Astrocyte of the hippocampus (primary cell): Measurements from ENCODE around the gene CAMTA2.

Experiments
- DNase-seq: peaks from one replicate; pipeline ENCODE4 v3.0.0; 2011; ENCODE audit warnings: low read depth, low spot score

CAMTA2 gene

DNA sequence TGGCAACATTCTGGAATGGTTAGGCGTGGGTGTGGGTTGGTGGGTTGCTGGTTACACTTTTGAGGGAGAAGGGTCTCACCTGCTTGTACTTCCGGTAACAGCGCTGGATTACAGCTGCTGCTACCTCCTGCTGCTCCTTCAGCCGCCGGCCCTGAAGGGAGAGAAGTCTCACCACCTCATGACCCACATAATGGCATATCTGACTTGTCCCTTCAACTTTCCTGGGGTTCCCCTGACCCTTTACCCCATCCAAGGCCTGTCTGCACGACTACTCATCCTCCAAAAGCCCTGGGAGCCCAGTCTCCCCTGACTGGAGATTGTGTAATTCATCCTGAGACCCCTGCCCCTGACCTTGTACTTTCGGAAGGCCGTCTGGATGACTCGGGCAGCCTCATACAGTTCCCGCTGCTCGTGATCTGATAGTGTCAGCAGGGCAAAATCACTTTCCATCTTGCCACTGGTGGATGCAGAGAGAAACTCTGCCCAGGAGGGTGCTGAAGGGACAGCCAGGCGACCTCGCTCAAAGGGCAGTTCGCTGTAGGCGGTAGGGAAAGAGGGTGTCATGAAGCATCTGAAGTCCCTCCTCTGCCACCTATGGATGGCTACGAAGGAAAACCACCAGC lies 17.8 kb downstream of the CAMTA2 start:
- peak; percentile 46 for DNase-seq

DNA sequence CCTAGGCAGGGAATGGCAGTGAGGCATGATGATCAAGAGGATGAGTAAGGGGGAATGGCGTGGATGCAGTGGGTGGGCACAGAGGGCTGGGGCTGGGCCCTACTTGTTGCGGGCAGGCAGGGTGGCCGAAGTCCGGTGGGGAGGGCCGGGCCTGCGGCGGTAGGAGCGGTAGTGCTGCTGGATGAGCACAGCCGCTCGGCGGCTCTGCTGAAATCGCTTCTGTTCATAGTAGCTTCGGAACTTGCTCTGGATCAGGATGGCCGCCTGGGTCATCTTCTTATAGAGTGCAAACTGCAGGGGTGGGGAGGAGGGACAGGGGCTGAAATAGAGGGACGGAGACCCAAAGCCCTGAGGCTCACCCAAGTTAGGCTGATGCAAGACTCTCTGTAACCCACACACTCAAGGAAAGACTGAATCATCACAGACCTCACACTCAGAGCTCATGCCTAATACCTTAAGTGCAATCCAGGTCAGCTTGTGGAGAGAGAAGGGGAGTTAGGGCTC lies 18.4 kb downstream of the CAMTA2 start:
- peak; percentile 89 for DNase-seq

DNA sequence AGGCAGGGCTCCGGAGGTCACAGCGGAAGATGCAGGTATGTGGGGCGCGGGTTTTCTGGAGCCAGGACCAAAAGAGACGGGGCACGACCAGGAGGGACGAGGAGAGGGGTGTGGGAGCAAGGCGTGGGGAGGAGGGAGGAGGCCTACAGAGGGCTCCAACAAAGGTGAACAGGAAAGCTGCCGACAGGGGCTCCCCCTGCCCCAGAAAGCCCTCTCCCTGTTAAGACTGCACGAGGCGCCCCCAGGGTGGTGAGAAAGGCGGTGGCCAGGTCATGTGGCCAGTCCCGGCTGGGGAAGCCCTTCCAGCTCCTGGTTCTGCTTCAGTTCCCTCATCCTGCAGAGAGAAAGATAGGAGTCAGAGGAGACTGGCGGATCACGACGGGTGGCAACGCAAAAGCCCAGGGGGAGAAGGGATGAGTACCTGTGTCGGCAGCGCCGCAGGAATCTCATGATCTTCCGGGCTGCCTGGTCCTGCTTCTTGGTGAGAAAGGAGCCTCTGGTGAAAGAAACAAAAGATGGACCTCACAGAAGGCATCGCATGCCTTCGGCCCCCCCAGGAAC lies 18.9 kb downstream of the CAMTA2 start:
- DNase-seq, result peak; percentile 75

DNA sequence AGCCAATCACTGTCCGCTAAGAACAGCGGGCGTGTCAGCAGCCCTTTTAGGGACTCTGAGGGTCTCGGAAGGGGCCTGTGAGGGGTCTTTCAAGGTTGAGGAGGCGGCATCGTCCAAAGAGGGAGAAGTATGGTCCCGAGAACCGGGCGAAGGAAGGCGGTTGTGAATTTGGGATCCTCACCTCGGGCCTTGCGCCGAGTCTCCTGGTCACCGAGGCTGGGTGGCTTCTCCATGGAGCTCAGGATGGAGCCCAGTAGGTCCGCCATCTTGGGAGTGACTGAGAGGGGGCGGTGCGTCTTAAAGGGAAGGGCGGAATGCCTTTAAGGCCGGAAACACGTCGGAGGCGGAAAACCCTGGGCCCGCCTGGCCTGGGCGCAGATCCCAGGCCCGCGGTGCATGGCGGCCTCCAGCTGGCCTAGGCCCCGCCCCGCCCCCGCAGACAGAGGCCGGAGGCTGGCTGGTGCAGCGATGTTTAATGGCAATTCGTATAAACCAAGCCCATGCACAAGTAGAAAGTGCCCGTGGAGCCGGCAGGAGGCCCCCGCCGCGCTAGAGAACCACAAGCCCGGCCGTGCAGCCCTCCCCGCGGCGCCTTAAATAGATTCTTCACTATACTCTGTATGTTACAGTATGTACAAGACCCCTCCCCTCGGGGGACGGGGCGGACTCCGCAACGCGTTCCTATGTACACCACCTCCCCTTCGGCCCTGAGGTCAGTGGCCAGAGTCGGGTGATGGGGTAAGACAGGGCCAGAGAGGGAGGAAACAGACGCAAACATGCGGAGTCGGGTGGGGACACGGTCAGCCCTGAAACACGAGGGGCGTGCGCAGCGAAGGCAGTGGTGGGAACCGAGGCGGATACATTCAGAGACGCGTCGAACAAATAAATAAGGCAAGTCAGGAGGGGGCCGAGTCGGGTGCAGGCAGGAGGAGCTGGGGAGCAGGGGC lies 19.7 kb downstream of the CAMTA2 start, which contains the start of gene SPAG7:
Gene SPAG7 (minus strand): TSS at position 279 of the 947 bp plus-strand sequence. CDS start 13 bp downstream, at position 266.
- DNase-seq, result peak; percentile 99

DNA sequence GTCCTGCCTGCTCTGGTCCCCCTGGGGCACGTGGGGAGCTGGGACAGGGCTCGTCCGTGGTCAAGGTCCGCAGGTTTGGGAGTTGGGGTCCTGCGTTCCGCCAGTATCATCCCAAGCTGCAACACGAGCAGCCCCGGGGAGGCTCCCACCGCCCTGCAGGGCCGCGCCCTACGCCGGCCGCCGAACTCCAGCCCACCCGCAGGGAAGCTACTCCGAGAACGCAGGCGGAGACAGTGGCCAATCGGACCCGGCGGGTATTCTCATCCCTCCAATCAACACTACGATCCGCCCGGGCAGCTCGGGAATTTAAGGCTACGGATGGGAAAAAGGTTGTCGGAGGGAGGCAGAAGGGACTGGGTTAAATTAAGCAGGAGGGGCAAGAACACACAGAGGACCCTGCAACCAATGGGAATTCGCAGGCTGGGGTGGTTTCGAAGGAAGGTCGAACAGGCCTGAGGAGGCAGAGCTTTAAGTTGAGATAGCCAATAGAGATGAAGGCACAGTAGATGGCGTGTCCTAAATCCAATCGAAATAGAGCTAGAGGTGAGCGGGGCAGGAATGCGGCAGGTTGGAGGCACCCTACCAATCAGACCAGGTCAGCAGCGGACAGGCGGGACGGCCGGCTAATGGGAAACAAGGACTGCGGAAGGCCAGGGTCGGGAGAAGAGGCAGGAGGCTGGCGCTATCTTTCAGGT lies 20.5 kb downstream of the CAMTA2 start:
- peak; percentile 100 for DNase-seq

DNA sequence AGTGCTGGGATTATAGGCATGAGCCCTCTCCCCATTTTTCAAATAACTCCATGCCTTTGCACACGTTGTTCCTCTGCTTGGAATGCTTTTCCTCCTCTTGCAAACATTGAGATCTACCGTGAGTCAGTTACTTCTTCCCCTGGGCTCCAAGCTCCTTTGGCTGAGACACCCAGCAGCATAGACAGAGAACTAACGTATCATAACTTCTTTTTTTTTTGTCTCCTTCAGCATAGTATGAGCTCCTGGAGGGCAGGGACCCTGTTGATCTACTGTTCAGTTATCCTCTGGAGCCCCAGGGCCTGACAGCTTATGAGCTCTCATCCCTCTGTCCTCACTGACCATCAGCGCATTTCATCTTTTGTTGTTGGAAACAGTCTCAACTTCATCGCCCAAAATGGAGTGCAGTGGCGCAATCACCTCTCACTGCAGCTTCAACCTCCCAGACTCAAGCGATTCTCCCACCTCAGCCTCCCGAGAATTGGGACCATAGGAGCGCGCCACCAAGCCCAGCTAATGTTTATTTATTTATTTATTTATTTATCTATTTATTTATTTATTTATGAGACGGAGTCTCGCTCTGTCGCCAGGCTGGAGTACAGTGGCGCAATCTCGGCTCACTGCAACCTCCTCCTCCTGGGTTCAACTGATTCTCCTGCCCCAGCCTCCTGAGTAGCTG lies 22.0 kb downstream of the CAMTA2 start:
- DNase-seq, result no peak

DNA sequence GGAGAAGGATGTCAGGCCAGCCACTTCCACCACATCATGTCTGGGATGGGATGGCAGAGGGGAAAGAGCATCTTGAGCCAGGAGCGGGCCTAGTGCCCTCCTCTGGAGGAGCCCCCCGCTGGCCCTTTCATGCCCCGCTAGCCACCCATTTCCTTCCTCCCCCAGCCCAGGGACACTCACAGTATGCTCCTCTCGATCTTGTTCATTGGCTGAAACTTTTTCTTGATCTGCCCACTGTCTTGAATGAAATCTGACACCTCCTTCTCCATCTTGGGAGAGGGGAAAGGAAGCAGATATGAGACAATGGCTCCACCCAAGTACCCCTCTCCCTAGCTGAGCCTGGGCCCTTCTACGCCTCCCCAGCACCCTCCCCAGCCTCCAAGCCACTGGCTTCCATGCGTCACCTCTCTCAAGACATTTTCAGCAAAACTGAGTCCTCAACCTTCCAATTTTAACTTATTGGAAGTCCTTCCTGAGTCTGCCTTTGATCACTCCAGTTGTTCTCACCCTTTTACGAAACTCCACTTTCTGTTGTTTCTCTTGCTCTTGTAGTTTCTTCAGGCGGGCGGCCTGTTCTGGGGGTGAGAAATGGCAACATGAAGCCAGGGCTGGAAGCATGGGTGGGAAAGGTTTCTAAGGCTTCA lies 27.1 kb downstream of the CAMTA2 start:
- no peak for DNase-seq

DNA sequence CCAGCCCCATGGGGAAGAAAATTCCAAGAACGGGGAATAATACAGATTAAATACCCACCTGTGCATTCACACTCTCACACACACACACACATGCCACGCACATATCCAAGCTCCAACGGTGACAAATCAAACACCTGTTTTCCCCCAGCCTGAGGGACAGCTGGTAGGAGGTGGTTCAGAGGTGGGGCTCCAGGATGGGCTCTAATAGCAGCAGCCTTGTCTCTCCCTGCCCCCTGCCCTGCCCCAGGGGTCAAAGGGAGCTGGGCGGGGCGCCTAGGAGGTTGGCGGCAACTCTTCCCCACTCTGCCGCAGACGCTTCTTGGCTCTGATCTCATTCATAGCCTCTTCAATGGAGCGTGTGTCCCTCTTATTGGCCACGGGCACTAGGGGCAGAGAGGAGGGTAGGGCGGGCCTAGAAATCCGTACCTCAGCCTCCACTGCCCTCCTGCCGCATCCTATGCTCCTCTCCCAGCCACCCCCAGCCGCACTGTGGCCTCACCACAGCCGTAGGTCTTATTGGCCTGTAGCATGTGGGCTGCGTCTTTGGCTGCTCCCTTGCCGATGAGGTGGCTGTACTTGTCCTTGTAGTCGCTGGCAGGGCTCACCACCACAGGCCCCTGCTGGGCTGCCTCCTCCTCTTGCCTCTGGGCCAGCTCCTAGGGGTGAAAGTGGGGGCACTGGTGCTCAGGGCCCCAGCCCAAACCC lies 28.1 kb downstream of the CAMTA2 start:
- no peak for DNase-seq

DNA sequence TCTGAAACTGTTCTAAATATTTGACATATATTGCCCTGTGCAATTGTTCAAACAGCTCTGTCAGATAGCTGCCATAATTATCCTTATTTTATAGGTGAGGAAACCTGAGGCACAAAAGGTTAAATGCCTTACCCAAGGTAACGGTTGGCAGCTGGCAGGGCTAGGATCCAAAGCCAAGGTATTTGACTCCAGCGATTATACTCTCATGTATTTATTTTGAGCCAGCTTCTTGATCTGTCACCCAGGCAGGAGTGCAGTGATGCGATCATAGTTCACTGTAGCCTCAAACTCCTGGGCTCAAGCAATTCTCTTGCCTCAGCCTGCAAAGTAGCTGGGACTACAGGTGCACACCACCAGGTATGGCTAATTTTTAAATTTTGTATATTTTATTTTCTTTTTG lies 29.4 kb downstream of the CAMTA2 start:
- no peak for DNase-seq

DNA sequence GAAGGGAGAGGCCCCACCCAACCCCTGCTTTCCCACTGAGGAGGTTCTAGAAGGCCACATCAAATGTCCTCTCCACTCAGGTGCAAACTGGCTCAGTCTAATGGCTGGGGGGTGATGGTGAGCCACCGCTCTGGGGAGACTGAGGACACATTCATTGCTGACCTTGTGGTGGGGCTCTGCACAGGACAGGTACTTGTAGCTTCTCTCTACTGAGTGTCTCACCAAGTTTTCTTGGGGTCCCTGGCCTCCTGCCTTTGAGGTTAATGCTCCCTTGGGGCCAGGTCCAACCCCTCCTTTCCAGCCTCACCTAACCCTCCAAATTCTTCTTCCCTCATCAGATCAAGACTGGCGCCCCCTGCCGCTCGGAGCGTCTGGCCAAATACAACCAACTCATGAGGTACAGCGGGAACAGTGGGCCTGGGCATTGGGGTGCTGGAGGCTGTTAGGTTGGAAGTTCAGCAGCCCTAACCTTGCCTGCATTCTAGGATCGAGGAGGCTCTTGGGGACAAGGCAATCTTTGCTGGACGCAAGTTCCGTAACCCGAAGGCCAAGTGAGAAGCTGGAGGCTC lies 30.9 kb downstream of the CAMTA2 start:
- no peak for DNase-seq

DNA sequence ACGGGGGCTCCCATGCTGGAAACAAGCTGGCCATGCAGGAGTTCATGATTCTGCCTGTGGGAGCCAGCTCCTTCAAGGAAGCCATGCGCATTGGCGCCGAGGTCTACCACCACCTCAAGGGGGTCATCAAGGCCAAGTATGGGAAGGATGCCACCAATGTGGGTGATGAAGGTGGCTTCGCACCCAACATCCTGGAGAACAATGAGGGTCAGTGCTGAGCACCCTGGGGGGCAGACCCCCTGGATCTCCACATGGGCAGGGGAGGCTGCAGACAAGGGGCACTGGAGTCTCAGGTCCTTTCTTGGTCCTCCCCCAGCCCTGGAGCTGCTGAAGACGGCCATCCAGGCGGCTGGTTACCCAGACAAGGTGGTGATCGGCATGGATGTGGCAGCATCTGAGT lies 32.4 kb downstream of the CAMTA2 start:
- no peak for DNase-seq

DNA sequence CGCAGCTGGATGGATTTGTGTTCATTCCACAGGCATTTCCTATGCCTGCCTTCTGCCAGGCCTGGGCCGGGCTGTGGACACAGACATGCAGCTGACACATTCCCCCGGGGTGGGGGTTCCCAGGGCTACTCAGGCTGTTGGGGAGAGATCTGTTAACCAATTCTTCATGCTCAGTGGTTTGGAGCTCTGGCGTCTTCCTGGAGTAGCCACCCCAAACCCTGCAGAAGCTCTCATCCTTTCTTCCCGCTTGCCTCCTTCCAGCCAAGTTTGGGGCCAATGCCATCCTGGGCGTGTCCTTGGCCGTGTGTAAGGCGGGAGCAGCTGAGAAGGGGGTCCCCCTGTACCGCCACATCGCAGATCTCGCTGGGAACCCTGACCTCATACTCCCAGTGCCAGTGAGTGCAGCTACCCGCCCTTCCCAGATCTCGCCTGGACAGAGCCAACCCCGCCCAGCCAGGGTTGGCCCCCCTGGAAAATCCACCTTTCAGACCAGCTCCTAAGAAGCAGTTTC lies 34.0 kb downstream of the CAMTA2 start:
- DNase-seq, result peak; percentile 62

DNA sequence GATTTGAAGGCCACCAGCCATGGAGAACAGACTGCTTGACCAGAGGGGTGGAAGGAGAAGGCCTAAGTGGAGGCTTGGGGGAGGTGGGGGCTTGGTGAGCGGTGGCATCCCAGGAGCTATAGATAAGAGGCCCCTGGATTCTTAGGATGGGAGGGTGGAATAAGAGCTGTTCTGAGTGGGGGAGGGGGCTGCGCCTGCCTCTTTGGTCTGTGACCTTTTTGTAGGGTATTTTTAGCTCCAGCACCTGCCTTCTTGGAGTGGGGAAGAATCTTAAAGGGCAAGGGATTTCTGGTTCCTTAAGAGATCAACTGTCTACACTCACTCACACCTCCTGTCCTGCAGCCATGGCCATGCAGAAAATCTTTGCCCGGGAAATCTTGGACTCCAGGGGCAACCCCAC lies 36.0 kb downstream of the CAMTA2 start:
- no peak for DNase-seq

DNA sequence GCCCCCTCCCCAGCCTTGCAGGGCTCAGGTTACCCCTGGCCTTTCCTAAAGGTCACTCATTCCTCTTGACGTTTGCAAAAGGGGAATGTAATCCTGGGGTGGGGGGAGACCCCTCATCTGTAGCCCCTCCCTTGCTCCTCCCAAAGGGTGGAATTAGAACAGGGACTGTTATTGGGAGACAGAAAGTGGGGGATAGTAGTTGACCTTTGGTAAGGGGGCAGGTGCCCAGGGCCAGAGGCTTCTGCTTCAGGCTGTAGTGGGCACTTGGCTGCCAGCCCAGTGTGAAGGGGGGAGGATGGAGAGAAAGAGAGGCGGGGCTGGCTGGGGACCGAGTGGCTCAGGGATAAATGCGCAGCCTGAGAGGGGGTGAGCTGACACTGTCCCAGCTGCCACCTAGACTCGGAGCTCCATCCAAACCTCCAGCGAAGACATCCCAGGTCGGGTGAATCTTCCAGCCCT lies 36.7 kb downstream of the CAMTA2 start, which contains the start of gene ENO3:
Gene ENO3 (plus strand): TSS at position 374 of the 459 bp plus-strand sequence. CDS start 711 bp downstream, outside the sequence.
- DNase-seq, result no peak

DNA sequence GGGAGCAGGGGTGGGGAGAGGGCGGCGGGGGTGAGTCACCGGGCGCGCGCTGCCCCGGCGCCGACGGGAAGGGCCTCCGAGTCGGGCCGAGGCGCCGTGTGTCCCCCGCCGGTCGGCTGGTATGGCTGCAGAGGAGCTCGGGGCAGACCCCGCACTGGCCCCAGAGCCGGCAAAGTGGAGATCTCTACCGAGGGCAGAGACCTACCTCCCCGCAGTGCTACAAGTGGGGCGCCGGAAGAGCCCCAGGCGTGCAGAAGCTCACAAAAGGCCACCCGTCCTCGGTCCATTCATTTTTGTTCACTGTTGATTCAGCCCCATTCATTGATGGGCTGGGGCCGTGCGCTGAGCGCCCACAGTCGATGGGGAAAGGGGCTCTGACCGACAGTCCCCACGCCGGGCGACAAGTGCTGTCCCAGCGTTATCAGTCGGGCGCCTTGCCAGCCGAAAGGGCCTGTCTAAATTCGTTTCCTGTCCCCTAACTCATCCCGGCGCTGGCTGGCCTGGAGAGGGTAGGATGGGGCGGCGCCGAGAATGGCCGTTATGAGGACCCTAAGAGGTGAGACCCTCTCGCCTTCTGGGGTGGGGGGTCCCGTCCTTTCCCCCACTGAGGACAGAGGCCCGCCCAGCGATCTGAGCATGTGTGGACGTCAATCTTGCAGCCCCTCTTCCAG lies 37.3 kb downstream of the CAMTA2 start:
- DNase-seq, result no peak

DNA sequence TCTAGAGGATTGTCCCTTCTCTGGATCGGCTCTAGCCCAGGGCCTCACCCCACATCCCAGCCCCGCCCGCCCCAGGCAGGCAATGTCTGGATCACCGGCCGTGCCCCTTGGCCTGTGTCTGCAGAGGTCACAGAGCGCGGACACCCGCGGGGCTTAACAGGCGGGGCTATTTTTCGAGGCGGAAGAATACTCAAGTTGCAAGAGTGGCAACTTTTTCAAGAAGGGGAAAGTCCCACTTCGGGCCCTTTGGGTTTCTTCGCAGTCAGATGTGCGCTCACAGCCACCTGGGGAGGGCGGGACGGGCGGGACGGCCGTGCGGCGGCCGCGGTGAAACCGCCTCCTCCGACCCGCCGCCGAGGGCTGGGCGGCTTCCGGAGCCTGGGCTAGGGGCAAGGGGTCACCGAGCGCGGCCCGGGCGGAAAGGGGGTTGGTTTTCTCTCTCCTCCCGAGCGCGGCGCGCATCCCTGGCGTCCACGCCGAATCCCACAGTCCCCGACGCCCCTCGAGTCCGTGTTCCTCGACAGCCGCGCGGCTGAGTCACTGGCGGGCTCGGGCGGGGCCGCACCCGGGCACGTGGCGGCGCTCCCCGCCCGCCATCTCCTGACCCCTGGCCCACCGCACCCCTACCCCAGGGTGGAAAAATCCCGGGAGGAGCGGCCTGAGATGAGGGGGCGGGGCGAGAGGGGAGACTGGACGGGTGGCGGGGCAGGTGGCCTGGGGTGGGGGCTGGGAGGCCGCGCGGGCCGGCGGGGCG lies 38.0 kb downstream of the CAMTA2 start:
- peak; percentile 78 for DNase-seq

DNA sequence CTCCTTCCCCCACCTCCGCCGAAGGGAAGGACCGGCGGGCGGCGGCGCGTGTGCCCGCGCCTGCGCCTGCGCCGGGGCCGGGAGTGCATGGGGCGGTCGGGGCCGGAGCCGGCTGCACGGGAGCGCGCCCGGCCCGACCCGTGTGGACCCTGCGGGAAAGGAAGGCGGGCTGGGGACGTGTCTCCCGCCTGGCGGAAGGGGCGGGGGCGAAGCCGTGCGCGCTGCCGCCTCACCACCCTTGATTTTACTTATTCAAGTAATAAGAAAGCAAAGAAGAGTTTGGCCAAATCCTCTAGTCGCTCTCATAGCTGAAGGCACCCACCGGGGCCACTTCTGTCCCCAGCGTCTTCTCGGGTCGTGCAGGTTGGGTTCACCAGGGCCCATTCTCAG lies 38.5 kb downstream of the CAMTA2 start:
- DNase-seq, result peak; percentile 95
